ENCODE results near the gene EZH2. TPM values are rescaled to one million over a fixed set of nuclear protein-coding genes. Genes with fewer than 3 reads are reported as not detected.

Gene EZH2
- total RNA-seq, 1 donor from 2014 or later, result 10.6 TPM

- Mint-ChIP-seq H3K36me3 (ENCODE audit: low read depth) (no peaks in the 10 kb centered on the region), H3K9me3 (ENCODE audit: low read depth) (no peaks in the 10 kb centered on the region), H3K4me3 (ENCODE audit: unreplicated experiment) (no peak overlapping the region), H3K4me1 (ENCODE audit: low read depth) (peaks cover 19% of the 10 kb centered on the region), H3K27ac (ENCODE audit: unreplicated experiment) (no peak overlapping the region), H3K27me3 (ENCODE audit: low read depth) (peaks cover 2% of the 10 kb centered on the region)
- no peak for TF ChIP-seq CTCF (IDR thresholded peaks at IDR 0.05)
- DNase-seq (ENCODE audit: low spot score), result no peak
These were observed 19.4 kb upstream of the EZH2 start for GRCh38 chr7:148903504-148903903.

- H3K4me3 Mint-ChIP-seq (ENCODE audit: unreplicated experiment), result no peak overlapping the region
- H3K36me3 Mint-ChIP-seq (ENCODE audit: low read depth), result no peaks in the 10 kb centered on the region
- peaks cover 19% of the 10 kb centered on the region for H3K4me1 Mint-ChIP-seq (ENCODE audit: low read depth)
- H3K9me3 Mint-ChIP-seq (ENCODE audit: low read depth), result no peaks in the 10 kb centered on the region
- H3K27ac Mint-ChIP-seq (ENCODE audit: unreplicated experiment), result no peak overlapping the region
- TF ChIP-seq CTCF (IDR thresholded peaks at IDR 0.05), result no peak
- H3K27me3 Mint-ChIP-seq (ENCODE audit: low read depth), result no peaks in the 10 kb centered on the region
- no peak for DNase-seq (ENCODE audit: low spot score)
These were observed 17.1 kb upstream of the EZH2 start for GRCh38 chr7:148901178-148901577.

GRCh38 chr7:148898845-148899484 is 14.9 kb upstream of the EZH2 start:
- DNase-seq (ENCODE audit: low spot score), result no peak
- Mint-ChIP-seq H3K27ac (ENCODE audit: unreplicated experiment) (no peak overlapping the region), H3K27me3 (ENCODE audit: low read depth) (no peaks in the 10 kb centered on the region), H3K9me3 (ENCODE audit: low read depth) (no peaks in the 10 kb centered on the region), H3K4me3 (ENCODE audit: unreplicated experiment) (no peak overlapping the region), H3K36me3 (ENCODE audit: low read depth) (no peaks in the 10 kb centered on the region), H3K4me1 (ENCODE audit: low read depth) (peaks cover 6% of the 10 kb centered on the region)
- TF ChIP-seq CTCF (IDR thresholded peaks at IDR 0.05), result no peak

- Mint-ChIP-seq H3K36me3 (ENCODE audit: low read depth) (no peaks in the 10 kb centered on the region), H3K4me3 (ENCODE audit: unreplicated experiment) (no peak overlapping the region), H3K27ac (ENCODE audit: unreplicated experiment) (no peak overlapping the region), H3K4me1 (ENCODE audit: low read depth) (peaks cover 6% of the 10 kb centered on the region), H3K9me3 (ENCODE audit: low read depth) (no peaks in the 10 kb centered on the region), H3K27me3 (ENCODE audit: low read depth) (no peaks in the 10 kb centered on the region)
- no peak for DNase-seq (ENCODE audit: low spot score)
- no peak for TF ChIP-seq CTCF (IDR thresholded peaks at IDR 0.05)
These were observed 10.5 kb upstream of the EZH2 start for GRCh38 chr7:148894591-148894990.

- Mint-ChIP-seq H3K4me3 (ENCODE audit: unreplicated experiment) (no peak overlapping the region), H3K9me3 (ENCODE audit: low read depth) (no peaks in the 10 kb centered on the region), H3K27ac (ENCODE audit: unreplicated experiment) (no peak overlapping the region), H3K36me3 (ENCODE audit: low read depth) (no peaks in the 10 kb centered on the region), H3K27me3 (ENCODE audit: low read depth) (no peaks in the 10 kb centered on the region), H3K4me1 (ENCODE audit: low read depth) (peaks cover 6% of the 10 kb centered on the region)
- no peak for DNase-seq (ENCODE audit: low spot score)
- no peak for TF ChIP-seq CTCF (IDR thresholded peaks at IDR 0.05)
These were observed 9.0 kb upstream of the EZH2 start for GRCh38 chr7:148893071-148893470.

Data from chondrocyte (in vitro differentiated cells).